GM19193 (cell line): ENCODE data around the gene ADARB2.

Source experiments
- POLR2A ChIP-seq: IDR thresholded peaks from 4 replicates; pipeline ENCODE4 v1.6.1; 2011; ENCODE audit not compliant: insufficient read depth, insufficient read length; ENCODE audit errors: extremely low read depth

Gene ADARB2

GRCh38 chr10:1256432-1256725 is 480.9 kb downstream of the ADARB2 start:
- TF ChIP-seq POLR2A = no peak

- no peak for TF ChIP-seq POLR2A
Observed at GRCh38 chr10:1255600-1256431, 481.5 kb downstream of the ADARB2 start.

GRCh38 chr10:1255118-1255517 is 482.2 kb downstream of the ADARB2 start:
- TF ChIP-seq POLR2A = no peak

GRCh38 chr10:1253523-1254353 is 483.6 kb downstream of the ADARB2 start:
- TF ChIP-seq POLR2A = no peak

GRCh38 chr10:1251769-1252168 is 485.6 kb downstream of the ADARB2 start:
- no peak for TF ChIP-seq POLR2A

- no peak for TF ChIP-seq POLR2A
Observed at GRCh38 chr10:1249142-1249920, 488.0 kb downstream of the ADARB2 start.

- TF ChIP-seq POLR2A = no peak
Observed at GRCh38 chr10:1247598-1248261, 489.6 kb downstream of the ADARB2 start.

GRCh38 chr10:1244493-1244892 is 492.8 kb downstream of the ADARB2 start:
- no peak for TF ChIP-seq POLR2A

GRCh38 chr10:1243486-1244234 is 493.7 kb downstream of the ADARB2 start:
- TF ChIP-seq POLR2A = no peak

- TF ChIP-seq POLR2A = no peak
Observed at GRCh38 chr10:1242975-1243374, 494.4 kb downstream of the ADARB2 start.

- no peak for TF ChIP-seq POLR2A
Observed at GRCh38 chr10:1241973-1242935, 495.1 kb downstream of the ADARB2 start.

GRCh38 chr10:1241322-1241890 is 495.9 kb downstream of the ADARB2 start:
- no peak for TF ChIP-seq POLR2A

- TF ChIP-seq POLR2A = no peak
Observed at GRCh38 chr10:1240341-1240775, 497.0 kb downstream of the ADARB2 start.
